Neural progenitor cell (in vitro differentiated cells): ENCODE results near the gene DLG2. TPM values are rescaled to one million over a fixed set of nuclear protein-coding genes. Genes with fewer than 3 reads are reported as not detected.
A peak's percentile ranks its signal among the peaks of the same experiment; 100 is the strongest.

ENCODE experiments used
- DNase-seq: peaks from one replicate; pipeline ENCODE4 v3.0.0-alpha.2; 2016; ENCODE audit warnings: low spot score
- H2AFZ ChIP-seq: fragments of 200-600 bp; sonication (generic); replicated peaks from 2 replicates; pipeline ENCODE4 v1.6.1; 2016; ENCODE audit warnings: antibody characterized with exemption
- H3F3A ChIP-seq: fragments of 200-600 bp; sonication (generic); 2 replicates; pipeline ENCODE4 v1.6.1; 2016; ENCODE audit warnings: antibody characterized with exemption, low read depth
- H3K27ac ChIP-seq: fragments of 200-600 bp; sonication (generic); 2 replicates; pipeline ENCODE4 v1.5.1; 2016; ENCODE audit warnings: mild to moderate bottlenecking
- H3K27me3 ChIP-seq: fragments of 200-600 bp; sonication (generic); 2 replicates; pipeline ENCODE4 v1.6.1; 2016; ENCODE audit warnings: mild to moderate bottlenecking, moderate library complexity
- H3K36me3 ChIP-seq: fragments of 200-600 bp; sonication (generic); 2 replicates; pipeline ENCODE4 v1.5.1; 2016
- H3K4me1 ChIP-seq: fragments of 200-600 bp; sonication (generic); 2 replicates; pipeline ENCODE4 v1.6.1; 2016; ENCODE audit warnings: mixed run types
- H3K4me2 ChIP-seq: fragments of 200-600 bp; sonication (generic); 2 replicates; pipeline ENCODE4 v1.6.1; 2016
- H3K4me3 ChIP-seq: fragments of 200-600 bp; sonication (generic); 2 replicates; pipeline ENCODE4 v1.5.1; 2016
- H3K79me2 ChIP-seq: fragments of 200-600 bp; sonication (generic); 2 replicates; pipeline ENCODE4 v1.6.1; 2016; ENCODE audit warnings: low read depth
- H3K9ac ChIP-seq: fragments of 200-600 bp; sonication (generic); 2 replicates; pipeline ENCODE4 v1.6.1; 2016
- H3K9me3 ChIP-seq: fragments of 200-600 bp; sonication (generic); 2 replicates; pipeline ENCODE4 v1.5.1; 2016; ENCODE audit warnings: low read depth
- H4K20me1 ChIP-seq: fragments of 200-600 bp; sonication (generic); 2 replicates; pipeline ENCODE4 v1.6.1; 2016; ENCODE audit warnings: low read depth
- H3K27ac Mint-ChIP-seq: 3 replicates; pipeline ENCODE4 v1.8.0; 2021; ENCODE audit warnings: mixed read lengths
- H3K27me3 Mint-ChIP-seq: 2 replicates; pipeline ENCODE4 v1.8.0; 2022; ENCODE audit warnings: low read depth, mild to moderate bottlenecking, inconsistent platforms, moderate library complexity, mixed read lengths; ENCODE audit not compliant: insufficient read depth
- H3K36me3 Mint-ChIP-seq: 3 replicates; pipeline ENCODE4 v1.8.0; 2021; ENCODE audit warnings: mixed read lengths
- H3K4me1 Mint-ChIP-seq: 3 replicates; pipeline ENCODE4 v1.8.0; 2021; ENCODE audit warnings: mixed read lengths
- H3K4me3 Mint-ChIP-seq: 3 replicates; pipeline ENCODE4 v1.8.0; 2021; ENCODE audit warnings: mild to moderate bottlenecking, moderate library complexity, mixed read lengths
- H3K9me3 Mint-ChIP-seq: 3 replicates; pipeline ENCODE4 v1.8.0; 2020; ENCODE audit warnings: mixed read lengths
- CTCF ChIP-seq: fragments of 200-600 bp; sonication (generic); IDR thresholded peaks from 2 replicates; pipeline ENCODE4 v1.5.1; 2017; ENCODE audit warnings: antibody characterized with exemption, mild to moderate bottlenecking
- EZH2 ChIP-seq: fragments of 200-600 bp; sonication (generic); IDR thresholded peaks from 2 replicates; pipeline ENCODE4 v1.6.1; 2017; ENCODE audit warnings: antibody characterized with exemption, mild to moderate bottlenecking, moderate library complexity
- EZH2phosphoT487 ChIP-seq: fragments of 200-600 bp; sonication (generic); IDR thresholded peaks from 2 replicates; pipeline ENCODE4 v1.6.1; 2017; ENCODE audit warnings: antibody characterized with exemption
- total RNA-seq: library from RNA; depleted of rRNA; stranded (reverse); fragments of >200 nt; gene quantifications from 2 replicates; pipeline ENCODE4 v1.2.3, GENCODE V29; 2015; ENCODE audit warnings: low replicate concordance

The DLG2 gene
- total RNA-seq, 1 donor from 2014 or later: 7.5 TPM

- H3K9me3 ChIP-seq: no peaks in the 10 kb centered on the region
- no peak overlapping the region for H3K4me3 ChIP-seq
- H3K36me3 ChIP-seq: no peaks in the 10 kb centered on the region
- DNase-seq: no peak
- H3F3A ChIP-seq: no peaks in the 10 kb centered on the region
- H3K4me1 Mint-ChIP-seq: peaks cover 13% of the 10 kb centered on the region
- H3K4me1 ChIP-seq: peaks cover 3% of the 10 kb centered on the region
- peak overlapping the region; percentile 7 for H2AFZ ChIP-seq
- H3K9ac ChIP-seq: no peak overlapping the region
- H3K4me2 ChIP-seq: no peak overlapping the region
- H4K20me1 ChIP-seq: no peaks in the 10 kb centered on the region
- TF ChIP-seq EZH2 (no peak), EZH2phosphoT487 (no peak), CTCF (no peak)
- H3K27ac ChIP-seq: no peak overlapping the region
- H3K9me3 Mint-ChIP-seq: no peaks in the 10 kb centered on the region
- no peaks in the 10 kb centered on the region for H3K79me2 ChIP-seq
- H3K27ac Mint-ChIP-seq: peak overlapping the region; percentile 30
- H3K4me3 Mint-ChIP-seq: no peak overlapping the region
- H3K27me3 Mint-ChIP-seq: peaks cover 3% of the 10 kb centered on the region
- H3K36me3 Mint-ChIP-seq: no peaks in the 10 kb centered on the region
- H3K27me3 ChIP-seq: no peaks in the 10 kb centered on the region
Measured at GRCh38 chr11:83475760-83476159, 2151.4 kb downstream of the DLG2 start.

- Histone ChIP-seq H3K27ac (no peak overlapping the region), H2AFZ (no peak overlapping the region), H3K27me3 (no peaks in the 10 kb centered on the region)
Measured at GRCh38 chr11:83473743-83474142, 2153.4 kb downstream of the DLG2 start.

GRCh38 chr11:83472806-83473205 is 2154.3 kb downstream of the DLG2 start:
- Mint-ChIP-seq H3K27me3 (peaks cover 3% of the 10 kb centered on the region), H3K36me3 (no peaks in the 10 kb centered on the region), H3K4me3 (no peak overlapping the region), H3K4me1 (peaks cover 3% of the 10 kb centered on the region), H3K27ac (no peak overlapping the region), H3K9me3 (no peaks in the 10 kb centered on the region)
- Histone ChIP-seq H3K27ac (no peak overlapping the region), H3F3A (no peaks in the 10 kb centered on the region), H3K4me2 (no peak overlapping the region), H3K79me2 (no peaks in the 10 kb centered on the region), H3K27me3 (no peaks in the 10 kb centered on the region), H3K36me3 (no peaks in the 10 kb centered on the region), H4K20me1 (no peaks in the 10 kb centered on the region), H3K4me3 (no peak overlapping the region), H3K9me3 (no peaks in the 10 kb centered on the region), H2AFZ (no peak overlapping the region), H3K4me1 (no peaks in the 10 kb centered on the region), H3K9ac (no peak overlapping the region)
- TF ChIP-seq EZH2: no peak
- DNase-seq: no peak

More at GRCh38 chr11:83473743-83474142, 2153.4 kb downstream of the DLG2 start:
- H3K27ac Mint-ChIP-seq: no peak overlapping the region
- no peaks in the 10 kb centered on the region for H3K9me3 Mint-ChIP-seq
- no peak for DNase-seq
- Histone ChIP-seq H4K20me1 (no peaks in the 10 kb centered on the region), H3F3A (no peaks in the 10 kb centered on the region), H3K9ac (no peak overlapping the region), H3K4me2 (no peak overlapping the region), H3K36me3 (no peaks in the 10 kb centered on the region), H3K79me2 (no peaks in the 10 kb centered on the region), H3K9me3 (no peaks in the 10 kb centered on the region), H3K4me3 (no peak overlapping the region), H3K4me1 (no peaks in the 10 kb centered on the region)
- H3K36me3 Mint-ChIP-seq: no peaks in the 10 kb centered on the region
- peaks cover 3% of the 10 kb centered on the region for H3K4me1 Mint-ChIP-seq
- TF ChIP-seq CTCF (no peak), EZH2 (no peak), EZH2phosphoT487 (no peak)
- H3K4me3 Mint-ChIP-seq: no peak overlapping the region
- H3K27me3 Mint-ChIP-seq: peaks cover 3% of the 10 kb centered on the region

- no peak for TF ChIP-seq EZH2phosphoT487
- H3K4me1 Mint-ChIP-seq: peaks cover 3% of the 10 kb centered on the region
- H3K9me3 Mint-ChIP-seq: no peaks in the 10 kb centered on the region
- no peak overlapping the region for H3K4me2 ChIP-seq
- no peak overlapping the region for H3K27ac ChIP-seq
- H3K79me2 ChIP-seq: no peaks in the 10 kb centered on the region
- H3K4me3 ChIP-seq: no peak overlapping the region
- peaks cover 3% of the 10 kb centered on the region for H3K27me3 Mint-ChIP-seq
- no peak overlapping the region for H3K4me3 Mint-ChIP-seq
- H3K9me3 ChIP-seq: no peaks in the 10 kb centered on the region
- H3K27me3 ChIP-seq: no peaks in the 10 kb centered on the region
- no peak overlapping the region for H2AFZ ChIP-seq
- H3K36me3 Mint-ChIP-seq: no peaks in the 10 kb centered on the region
- no peak overlapping the region for H3K27ac Mint-ChIP-seq
- no peaks in the 10 kb centered on the region for H4K20me1 ChIP-seq
- no peaks in the 10 kb centered on the region for H3K36me3 ChIP-seq
- no peak for DNase-seq
- H3K4me1 ChIP-seq: no peaks in the 10 kb centered on the region
- no peak overlapping the region for H3K9ac ChIP-seq
- no peaks in the 10 kb centered on the region for H3F3A ChIP-seq
Measured at GRCh38 chr11:83471831-83472727, 2155.1 kb downstream of the DLG2 start.
